ENCODE measurements around the gene PTPN11. TPM values are rescaled to one million over a fixed set of nuclear protein-coding genes. Genes with fewer than 3 reads are reported as not detected.
"Not testable (repeated sequence)": the region's sequence is repeated elsewhere in the genome, so short reads cannot be mapped to it uniquely, and the experiment has no call there.

PTPN11 gene
- total RNA-seq, 2 donors from 2014 or later: 31.6 to 47.1 TPM

GRCh38 chr12:112425582-112426382 is 7.0 kb downstream of the PTPN11 start:
- Histone ChIP-seq H3K27ac (no peak overlapping the region), H3K4me1 (peaks cover 21% of the 10 kb centered on the region), H3K9me3 (no peaks in the 10 kb centered on the region), H3K4me3 (no peak overlapping the region), H3K36me3 (replicated peaks in 1 of 2; ENCODE audit: insufficient read depth in 1 of 2, low read depth in 2 of 2) (no peaks in the 10 kb centered on the region), H3K27me3 (no peaks in the 10 kb centered on the region)
- intact Hi-C loops (cut with DNase I): no loop called here
- 94 to 96% methylated on average over 7 of the region's 7 CpGs for whole genome bisulfite sequencing, 2 donors
- ATAC-seq (no peak), DNase-seq (no peak)
- no peak for TF ChIP-seq POLR2A (IDR thresholded peaks at IDR 0.05)
- TF ChIP-seq CTCF (IDR thresholded peaks at IDR 0.05): no peak

GRCh38 chr12:112427760-112428159 is 9.0 kb downstream of the PTPN11 start:
- peaks cover 4% of the 10 kb centered on the region for H3K4me1 ChIP-seq
- no peak overlapping the region for H3K27ac ChIP-seq
- 95 to 100% methylated on average over 2 of the region's 2 CpGs for WGBS, 2 donors
- H3K27me3 ChIP-seq: no peaks in the 10 kb centered on the region
- H3K36me3 ChIP-seq (replicated peaks in 1 of 2; ENCODE audit: insufficient read depth in 1 of 2, low read depth in 2 of 2): no peaks in the 10 kb centered on the region
- H3K9me3 ChIP-seq: no peaks in the 10 kb centered on the region
- DNase-seq (no peak), ATAC-seq (no peak)
- H3K4me3 ChIP-seq: no peak overlapping the region
- TF ChIP-seq CTCF (IDR thresholded peaks at IDR 0.05) (no peak), POLR2A (IDR thresholded peaks at IDR 0.05) (no peak)
- intact Hi-C loops (cut with DNase I): no loop called here

GRCh38 chr12:112430929-112431328 is 12.2 kb downstream of the PTPN11 start:
- Histone ChIP-seq H3K4me1 (no peaks in the 10 kb centered on the region), H3K9me3 (no peaks in the 10 kb centered on the region), H3K36me3 (replicated peaks in 1 of 2; ENCODE audit: insufficient read depth in 1 of 2, low read depth in 2 of 2) (no peaks in the 10 kb centered on the region), H3K4me3 (no peak overlapping the region), H3K27me3 (no peaks in the 10 kb centered on the region), H3K27ac (no peak overlapping the region)
- intact Hi-C loops (cut with DNase I): no loop called here
- no peak for DNase-seq
- TF ChIP-seq POLR2A (IDR thresholded peaks at IDR 0.05) (no peak), CTCF (IDR thresholded peaks at IDR 0.05) (no peak)
- ATAC-seq: no peak
- 66 to 92% methylated on average over 4 to 5 of the region's 5 CpGs for WGBS, 2 donors

- TF ChIP-seq POLR2A (IDR thresholded peaks at IDR 0.05): no peak
- no peaks in the 10 kb centered on the region for H3K36me3 ChIP-seq (replicated peaks in 1 of 2; ENCODE audit: insufficient read depth in 1 of 2, low read depth in 2 of 2)
- intact Hi-C loops (cut with DNase I): no loop called here
- WGBS, 2 donors: 82 to 87% methylated on average over 3 of the region's 3 CpGs
- H3K9me3 ChIP-seq: no peaks in the 10 kb centered on the region
- H3K27ac ChIP-seq: no peak overlapping the region
- H3K4me3 ChIP-seq: no peak overlapping the region
- ATAC-seq (no peak), DNase-seq (no peak)
- H3K4me1 ChIP-seq: no peaks in the 10 kb centered on the region
- no peaks in the 10 kb centered on the region for H3K27me3 ChIP-seq
Observed at GRCh38 chr12:112431965-112432364, 13.2 kb downstream of the PTPN11 start.

GRCh38 chr12:112433551-112433950 is 14.8 kb downstream of the PTPN11 start:
- Histone ChIP-seq H3K9me3 (no peaks in the 10 kb centered on the region), H3K4me1 (no peaks in the 10 kb centered on the region), H3K27ac (no peak overlapping the region), H3K36me3 (replicated peaks in 1 of 2; ENCODE audit: insufficient read depth in 1 of 2, low read depth in 2 of 2) (no peaks in the 10 kb centered on the region), H3K4me3 (no peak overlapping the region), H3K27me3 (no peaks in the 10 kb centered on the region)
- 98% methylated on average over 2 of the region's 2 CpGs for WGBS, 2 donors
- ATAC-seq (no peak), DNase-seq (no peak)
- intact Hi-C loops (cut with DNase I): no loop called here
- no peak for TF ChIP-seq POLR2A (IDR thresholded peaks at IDR 0.05)

- H3K27ac ChIP-seq; intact Hi-C loops (cut with DNase I); ATAC-seq; H3K4me1 ChIP-seq; DNase-seq; H3K36me3 ChIP-seq (replicated peaks in 1 of 2; ENCODE audit: insufficient read depth in 1 of 2, low read depth in 2 of 2); H3K27me3 ChIP-seq; H3K9me3 ChIP-seq; H3K4me3 ChIP-seq: not testable (repeated sequence)
- WGBS, 2 donors: 90 to 93% methylated on average over 1 of the region's 1 CpG
Observed at GRCh38 chr12:112438645-112439044, 19.9 kb downstream of the PTPN11 start.
